ENCODE data around the gene AGO4. TPM values are rescaled to one million over a fixed set of nuclear protein-coding genes. Genes with fewer than 3 reads are reported as not detected.
A peak's percentile ranks its signal among the peaks of the same experiment; 100 is the strongest.

AGO4 gene
- polyA plus RNA-seq, 3 donors: 20.0 to 46.9 (median 24.0) TPM

DNA sequence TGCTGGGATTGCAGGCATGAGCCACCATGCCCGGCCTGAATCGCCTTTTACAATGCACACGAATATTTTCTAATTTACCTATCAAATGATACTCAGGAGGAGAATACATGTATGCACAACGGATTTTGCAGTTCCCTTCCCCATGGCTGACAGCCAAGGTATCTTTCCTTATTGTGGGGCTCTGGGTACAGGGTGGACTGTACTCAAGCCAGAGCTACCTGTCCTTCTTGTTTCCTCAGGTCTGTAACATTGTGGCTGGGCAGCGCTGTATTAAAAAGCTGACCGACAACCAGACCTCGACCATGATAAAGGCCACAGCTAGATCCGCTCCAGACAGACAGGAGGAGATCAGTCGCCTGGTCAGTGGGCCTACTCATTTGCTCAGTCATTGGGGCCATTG, 93.4 kb downstream of the AGO4 start:
- no peaks in the 10 kb centered on the region for H3K9me3 ChIP-seq (replicated peaks in 1 of 2; ENCODE audit: control insufficient read depth in 1 of 2, insufficient read depth in 1 of 2, low read length in 2 of 2)
- no peak overlapping the region for H3K9ac ChIP-seq (ENCODE audit: insufficient read depth, low read length, poor library complexity, severe bottlenecking)

DNA sequence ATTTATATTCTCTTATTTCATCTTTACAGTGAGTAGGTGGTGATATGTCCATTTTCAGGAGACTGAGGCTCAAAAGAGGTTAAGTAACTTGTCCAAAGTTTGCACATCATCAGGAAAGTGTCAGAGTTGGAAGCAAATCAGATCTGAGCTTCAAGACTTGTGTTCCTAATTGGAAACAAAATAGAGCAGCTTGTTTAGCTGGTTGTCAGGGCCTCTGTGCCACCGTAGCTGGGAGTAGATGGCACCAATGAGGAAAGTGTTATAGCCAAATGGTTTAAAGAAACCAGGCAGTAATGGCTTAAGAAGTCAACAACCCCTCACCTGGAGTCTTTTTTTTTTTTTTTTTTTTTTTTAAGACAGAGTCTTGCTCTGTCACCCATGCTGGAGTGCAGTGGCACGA, 94.9 kb downstream of the AGO4 start:
- WGBS (ENCODE audit: insufficient coverage): no CpG with 5 or more reads among the region's 2 CpGs
- no peak overlapping the region for H3K27ac ChIP-seq (ENCODE audit: low read depth in 1 of 2, low read length in 2 of 2)
- peak overlapping the region in 1 of 7 donors; percentile 30 for H3K27ac Mint-ChIP-seq
- peaks cover 3% of the 10 kb centered on the region for H4K20me1 ChIP-seq (ENCODE audit: insufficient read depth, low read length)
- intact Hi-C loops (cut with micrococcal nuclease): no loop called here
- H3K4me1 Mint-ChIP-seq: peaks cover 15% of the 10 kb centered on the region
- no peaks in the 10 kb centered on the region for H3K9me3 ChIP-seq (replicated peaks in 1 of 2; ENCODE audit: control insufficient read depth in 1 of 2, insufficient read depth in 1 of 2, low read length in 2 of 2)
- H3K36me3 ChIP-seq (replicated peaks in 1 of 2; ENCODE audit: control insufficient read depth in 1 of 2, insufficient read depth in 2 of 2, low read length in 2 of 2): peaks cover 64 to 86% of the 10 kb centered on the region in 2 donors
- peaks cover 4% of the 10 kb centered on the region for H3K79me2 ChIP-seq (ENCODE audit: insufficient read depth, low read length)
- H3K4me3 ChIP-seq (replicated peaks in 1 of 3; ENCODE audit: low read depth in 2 of 3, low read length in 3 of 3): no peak overlapping the region
- H3K4me3 Mint-ChIP-seq: no peak overlapping the region
- no peak overlapping the region for H2AFZ ChIP-seq (ENCODE audit: insufficient read depth, low read depth, low read length, poor library complexity, severe bottlenecking)
- H3K27me3 ChIP-seq (ENCODE audit: control insufficient read depth in 2 of 2, insufficient read depth in 2 of 2, low read length in 2 of 2): no peaks in the 10 kb centered on the region
- no peak overlapping the region for H3K4me2 ChIP-seq (replicated peaks; ENCODE audit: extremely low read depth, low read length, poor library complexity, severe bottlenecking)
- peaks cover 0 to 2% (median 2%) of the 10 kb centered on the region in 3 donors for H3K27me3 Mint-ChIP-seq (ENCODE audit: low read depth in 3 of 3)
- DNase-seq: no peak
- H3K4me1 ChIP-seq (ENCODE audit: control insufficient read depth in 1 of 2, insufficient read depth in 2 of 2, low read length in 2 of 2): peaks cover 17 to 19% of the 10 kb centered on the region in 2 donors
- H3K36me3 Mint-ChIP-seq: peaks cover 66 to 89% of the 10 kb centered on the region in 2 donors
- no peaks in the 10 kb centered on the region for H3K9me3 Mint-ChIP-seq
- TF ChIP-seq, protein P1, sequence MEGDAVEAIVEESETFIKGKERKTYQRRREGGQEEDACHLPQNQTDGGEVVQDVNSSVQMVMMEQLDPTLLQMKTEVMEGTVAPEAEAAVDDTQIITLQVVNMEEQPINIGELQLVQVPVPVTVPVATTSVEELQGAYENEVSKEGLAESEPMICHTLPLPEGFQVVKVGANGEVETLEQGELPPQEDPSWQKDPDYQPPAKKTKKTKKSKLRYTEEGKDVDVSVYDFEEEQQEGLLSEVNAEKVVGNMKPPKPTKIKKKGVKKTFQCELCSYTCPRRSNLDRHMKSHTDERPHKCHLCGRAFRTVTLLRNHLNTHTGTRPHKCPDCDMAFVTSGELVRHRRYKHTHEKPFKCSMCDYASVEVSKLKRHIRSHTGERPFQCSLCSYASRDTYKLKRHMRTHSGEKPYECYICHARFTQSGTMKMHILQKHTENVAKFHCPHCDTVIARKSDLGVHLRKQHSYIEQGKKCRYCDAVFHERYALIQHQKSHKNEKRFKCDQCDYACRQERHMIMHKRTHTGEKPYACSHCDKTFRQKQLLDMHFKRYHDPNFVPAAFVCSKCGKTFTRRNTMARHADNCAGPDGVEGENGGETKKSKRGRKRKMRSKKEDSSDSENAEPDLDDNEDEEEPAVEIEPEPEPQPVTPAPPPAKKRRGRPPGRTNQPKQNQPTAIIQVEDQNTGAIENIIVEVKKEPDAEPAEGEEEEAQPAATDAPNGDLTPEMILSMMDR (IDR thresholded peaks at IDR 0.05): no peak
- no peak overlapping the region for H3K9ac ChIP-seq (ENCODE audit: insufficient read depth, low read length, poor library complexity, severe bottlenecking)

More for the DNA sequence above, 93.4 kb downstream of the AGO4 start:
- 98% methylated on average over 5 of the region's 9 CpGs for WGBS (ENCODE audit: insufficient coverage)
- H3K4me2 ChIP-seq (replicated peaks; ENCODE audit: extremely low read depth, low read length, poor library complexity, severe bottlenecking): no peak overlapping the region
- no peaks in the 10 kb centered on the region for H3K27me3 ChIP-seq (ENCODE audit: control insufficient read depth in 2 of 2, insufficient read depth in 2 of 2, low read length in 2 of 2)
- peaks cover 4% of the 10 kb centered on the region for H3K79me2 ChIP-seq (ENCODE audit: insufficient read depth, low read length)
- H3K4me1 ChIP-seq (ENCODE audit: control insufficient read depth in 1 of 2, insufficient read depth in 2 of 2, low read length in 2 of 2): peaks cover 17 to 19% of the 10 kb centered on the region in 2 donors
- Mint-ChIP-seq H3K36me3 (peaks cover 68 to 88% of the 10 kb centered on the region in 2 donors), H3K9me3 (peaks cover 0 to 2% (median 0%) of the 10 kb centered on the region in 7 donors), H3K27me3 (ENCODE audit: low read depth in 3 of 3) (peaks cover 0 to 2% (median 2%) of the 10 kb centered on the region in 3 donors), H3K4me3 (no peak overlapping the region), H3K4me1 (peaks cover 15% of the 10 kb centered on the region), H3K27ac (peak overlapping the region in 2 of 7 donors; percentile 38 to 80)
- TF ChIP-seq, protein P1 (IDR thresholded peaks at IDR 0.05): no peak
- no peak for DNase-seq
- H2AFZ ChIP-seq (ENCODE audit: insufficient read depth, low read depth, low read length, poor library complexity, severe bottlenecking): no peak overlapping the region
- H4K20me1 ChIP-seq (ENCODE audit: insufficient read depth, low read length): peaks cover 3% of the 10 kb centered on the region
- no peak overlapping the region for H3K4me3 ChIP-seq (replicated peaks in 1 of 3; ENCODE audit: low read depth in 2 of 3, low read length in 3 of 3)
- intact Hi-C loops (cut with micrococcal nuclease): no loop called here
- peak overlapping the region in 1 of 2 donors; percentile 0 for H3K27ac ChIP-seq (ENCODE audit: low read depth in 1 of 2, low read length in 2 of 2)
- peaks cover 62 to 86% of the 10 kb centered on the region in 2 donors for H3K36me3 ChIP-seq (replicated peaks in 1 of 2; ENCODE audit: control insufficient read depth in 1 of 2, insufficient read depth in 2 of 2, low read length in 2 of 2)

Other genes starting within 250 kb of the AGO4 start
- 1 to 10 TPM in 2 of 3 donors, under 1 TPM in 1; 0.77 to 4.5 (median 1.5) TPM for gene TFAP2E, start 234.7 kb upstream of the AGO4 start, polyA plus RNA-seq
- gene PSMB2, start 166.5 kb upstream of the AGO4 start, polyA plus RNA-seq: 10 to 100 TPM; 27.9 to 84.1 (median 78.6) TPM
- gene C1orf216, start 89.1 kb upstream of the AGO4 start, polyA plus RNA-seq: 10 to 100 TPM in 1 of 3 donors, 1 to 10 TPM in 2; 7.7 to 12.3 (median 8.9) TPM
- under 1 TPM in 2 of 3 donors, not detected in 1; 0.13 to 0.24 TPM for gene CLSPN, start 38.0 kb upstream of the AGO4 start, polyA plus RNA-seq
- gene AGO1, start 75.2 kb downstream of the AGO4 start, polyA plus RNA-seq: 10 to 100 TPM; 10.9 to 19.4 (median 13.9) TPM
- gene AGO3, start 123.1 kb downstream of the AGO4 start, polyA plus RNA-seq: 1 to 10 TPM; 6.3 to 9.0 (median 8.3) TPM

All from CD14-positive monocyte (primary cell).